MM.1S (cell line): ENCODE measurements around the gene ACSL4.

Experiments used
- CTCF ChIP-seq: fragments of 300-600 bp; sonication (generic); IDR thresholded peaks from 2 replicates; pipeline ENCODE4 v1.5.1; 2016; ENCODE audit warnings: antibody characterized with exemption, low read length, mixed read lengths
- EZH2 ChIP-seq: fragments of 300-600 bp; sonication (generic); optimal IDR thresholded peaks from 2 replicates; pipeline ENCODE3; 2017; ENCODE audit warnings: low read depth, mild to moderate bottlenecking, antibody characterized with exemption, low read length, mixed read lengths
- EZH2phosphoT487 ChIP-seq: fragments of 300-600 bp; sonication (generic); IDR thresholded peaks from 2 replicates; pipeline ENCODE4 v1.6.1; 2018; ENCODE audit warnings: antibody characterized with exemption, low read length

- TF ChIP-seq CTCF (no peak), EZH2 (no peak), EZH2phosphoT487 (no peak)
Observed at GRCh38 chrX:109679820-109680219, 53.2 kb downstream of the ACSL4 start.
